ENCODE results near the gene CFAP46.
A peak's percentile ranks its signal among the peaks of the same experiment; 100 is the strongest.
"Not testable (repeated sequence)": the region's sequence is repeated elsewhere in the genome, so short reads cannot be mapped to it uniquely, and the experiment has no call there.

The CFAP46 gene

DNA sequence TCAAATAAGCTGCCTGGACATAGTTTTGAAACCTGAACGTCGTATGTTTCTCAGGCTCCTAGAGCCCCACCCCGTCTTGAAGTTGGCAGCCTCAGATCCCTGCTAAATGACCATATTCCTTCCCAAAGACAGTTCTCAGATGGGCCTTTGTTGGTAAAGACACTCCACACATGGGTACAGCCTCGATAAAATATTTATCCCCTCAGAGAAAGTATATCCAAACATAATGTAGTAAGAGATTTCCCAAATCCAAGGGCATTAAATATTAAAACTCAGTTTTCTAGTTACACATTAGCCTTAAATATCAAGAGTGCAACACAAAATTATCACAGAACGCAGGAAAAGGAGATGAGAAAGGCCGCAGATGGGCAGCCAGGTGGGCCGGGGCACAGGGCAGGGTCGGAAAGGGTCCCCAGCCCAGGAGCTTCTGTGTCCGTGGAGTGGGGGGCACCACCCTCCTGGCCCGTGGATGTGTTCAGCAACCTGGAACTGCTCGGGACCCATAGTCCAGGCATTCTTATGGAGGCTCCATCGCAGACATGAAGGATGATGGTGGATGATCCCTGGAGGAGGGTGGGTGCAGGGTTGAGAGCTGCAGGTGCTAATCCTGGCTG, 1.5 kb upstream of the CFAP46 start:
- peak; percentile 11 for DNase-seq

DNA sequence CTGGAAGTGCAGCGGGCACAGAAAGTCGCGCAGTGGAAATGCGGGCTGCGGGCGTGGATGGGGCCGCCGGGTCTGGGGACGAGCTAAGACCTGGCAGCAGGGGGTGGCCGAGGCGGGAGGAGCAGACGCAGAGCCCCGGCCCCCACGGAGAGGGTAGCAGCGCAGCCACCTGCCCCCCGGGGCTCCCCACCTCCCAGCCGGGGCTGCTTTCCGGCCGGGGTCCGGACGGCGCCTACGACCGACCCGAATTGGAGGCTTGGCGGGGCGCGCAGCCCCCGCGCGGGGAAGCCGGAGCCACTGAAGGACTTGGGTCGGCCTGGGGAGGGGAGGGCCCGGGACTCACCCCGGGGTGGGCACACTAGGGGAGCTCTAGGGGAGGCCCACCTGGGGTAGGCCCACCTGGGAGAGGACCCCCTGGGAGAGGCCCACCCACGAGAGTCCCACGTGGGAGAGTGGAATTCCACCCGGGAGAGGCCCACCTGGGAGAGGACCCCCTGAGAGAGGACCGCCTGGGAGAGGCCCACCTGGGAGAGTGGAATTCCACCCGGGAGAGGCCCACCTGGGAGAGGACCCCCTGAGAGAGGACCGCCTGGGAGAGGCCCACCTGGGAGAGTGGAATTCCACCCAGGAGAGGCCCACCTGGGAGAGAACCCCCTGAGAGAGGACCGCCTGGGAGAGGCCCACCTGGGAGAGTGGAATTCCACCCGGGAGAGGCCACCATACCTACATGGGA, 854 bp upstream of the CFAP46 start:
- DNase-seq: peak; percentile 21

DNA sequence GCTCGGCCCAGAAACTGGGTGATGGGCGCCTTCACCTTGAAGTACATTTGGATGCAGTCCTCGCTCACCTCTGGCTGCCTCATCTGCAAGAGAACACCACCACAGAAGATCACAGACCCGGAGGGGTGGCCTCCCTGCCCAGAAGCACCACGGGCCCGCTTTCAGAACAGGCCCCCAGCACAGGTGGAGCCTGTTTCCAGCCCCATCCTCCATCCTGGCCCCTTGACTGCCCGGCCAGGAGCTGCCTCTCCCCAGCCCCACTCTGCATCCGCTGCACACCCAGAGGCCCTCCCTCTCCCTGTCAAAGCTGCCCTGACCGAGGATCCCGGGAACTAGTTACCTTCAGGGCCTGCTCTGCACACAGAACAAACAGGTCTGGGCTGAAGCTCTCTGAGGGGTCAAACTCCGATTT, 724 bp downstream of the CFAP46 start:
- DNase-seq: no peak

DNA sequence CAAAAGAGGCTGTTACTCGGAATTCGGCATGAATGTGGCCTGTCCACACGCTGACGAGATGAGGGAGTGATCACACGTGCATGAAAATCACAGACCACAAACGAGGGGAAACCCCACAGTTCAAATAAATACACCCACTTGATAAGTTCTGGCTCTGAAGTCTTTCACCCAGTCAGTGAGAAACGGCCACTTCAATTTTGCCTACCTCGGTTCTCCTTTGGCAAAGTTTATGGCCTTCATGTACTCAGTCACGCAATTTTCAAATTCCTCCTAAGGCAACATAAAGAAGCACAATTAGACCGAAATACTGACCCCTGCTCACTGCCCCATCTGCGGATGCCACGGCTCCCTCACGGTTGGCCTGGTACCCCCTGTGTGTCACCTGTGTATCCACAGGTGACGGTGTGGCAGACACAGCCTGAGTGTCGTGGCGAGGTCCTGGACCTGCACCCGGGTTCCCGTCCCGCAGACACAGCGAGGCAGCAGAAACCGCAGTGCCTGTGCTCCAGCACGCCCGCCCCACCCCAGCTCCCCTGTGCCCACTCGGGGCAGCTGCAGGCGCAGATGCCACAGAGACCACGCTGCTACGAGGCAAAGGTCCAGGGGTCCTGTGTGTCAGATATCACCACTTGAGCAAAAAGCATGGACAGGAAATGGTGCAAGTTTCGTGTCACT, 1.4 kb downstream of the CFAP46 start:
- no peak for DNase-seq

DNA sequence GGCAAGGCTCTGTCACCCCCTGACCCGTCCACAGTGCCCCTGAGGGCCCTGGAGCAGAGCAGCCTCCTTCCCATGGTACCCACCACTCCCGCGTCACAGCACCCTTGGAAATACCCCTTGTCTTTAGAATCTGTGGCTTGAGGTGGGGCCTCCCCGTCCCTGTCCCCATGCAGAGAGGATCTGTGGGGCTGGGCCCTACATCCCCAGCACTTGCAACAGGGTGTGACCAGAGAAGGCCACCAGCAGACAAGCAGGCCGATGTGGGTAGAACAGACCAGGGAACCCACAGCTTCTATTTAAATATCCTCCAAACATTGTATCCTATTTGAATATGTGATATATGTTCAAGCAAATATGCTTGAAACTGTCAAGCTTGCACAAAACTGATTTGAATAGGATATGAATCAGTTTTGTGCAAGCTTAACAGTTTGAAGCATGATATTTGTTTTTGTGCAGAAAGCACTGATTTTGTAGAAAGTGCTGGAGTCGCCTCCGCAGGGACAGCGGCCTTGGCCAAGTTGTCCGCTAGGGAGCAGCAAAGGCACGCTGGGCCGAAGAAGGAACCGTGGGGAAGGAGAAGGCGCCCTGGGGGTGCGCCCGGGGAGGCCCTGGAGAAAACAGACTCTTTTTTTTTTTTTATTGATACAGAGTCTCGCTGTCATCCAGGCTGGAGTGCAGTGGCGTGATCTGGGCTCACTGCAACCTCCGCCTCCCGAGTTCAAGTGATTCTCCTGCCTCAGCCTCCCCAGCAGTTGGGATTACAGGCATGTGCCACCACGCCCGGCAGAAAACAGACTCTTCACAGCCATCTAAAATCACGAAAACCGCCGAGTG, 2.2 kb downstream of the CFAP46 start:
- DNase-seq: no peak

DNA sequence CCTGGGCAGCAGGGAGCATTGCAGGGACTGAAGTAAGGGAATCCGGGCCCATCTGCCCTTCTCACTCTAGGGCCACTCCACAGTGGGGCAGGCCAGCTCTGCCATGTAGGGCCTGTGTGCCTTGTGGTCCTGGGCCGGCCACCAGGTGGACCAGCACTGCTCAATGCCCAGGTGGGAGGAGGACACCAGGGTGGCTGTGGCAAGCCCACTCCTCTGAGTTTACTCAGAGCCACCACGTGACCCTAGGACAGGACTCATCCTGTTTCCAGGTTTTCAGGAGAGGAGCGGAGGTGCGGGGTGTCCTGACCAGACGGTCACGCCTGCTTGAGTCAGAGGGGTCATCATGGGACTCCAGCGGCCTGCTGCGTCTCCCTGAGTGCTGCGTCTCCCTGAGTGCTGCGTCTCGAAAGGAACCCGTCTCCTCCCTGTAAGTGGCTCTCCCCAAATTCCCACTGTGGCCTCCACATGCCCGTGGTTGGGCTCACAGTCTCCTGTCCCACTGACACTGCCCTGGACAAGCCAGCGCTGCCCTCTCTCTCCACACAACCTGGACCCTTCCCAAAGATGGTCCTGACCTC, 2.9 kb downstream of the CFAP46 start:
- DNase-seq: no peak

DNA sequence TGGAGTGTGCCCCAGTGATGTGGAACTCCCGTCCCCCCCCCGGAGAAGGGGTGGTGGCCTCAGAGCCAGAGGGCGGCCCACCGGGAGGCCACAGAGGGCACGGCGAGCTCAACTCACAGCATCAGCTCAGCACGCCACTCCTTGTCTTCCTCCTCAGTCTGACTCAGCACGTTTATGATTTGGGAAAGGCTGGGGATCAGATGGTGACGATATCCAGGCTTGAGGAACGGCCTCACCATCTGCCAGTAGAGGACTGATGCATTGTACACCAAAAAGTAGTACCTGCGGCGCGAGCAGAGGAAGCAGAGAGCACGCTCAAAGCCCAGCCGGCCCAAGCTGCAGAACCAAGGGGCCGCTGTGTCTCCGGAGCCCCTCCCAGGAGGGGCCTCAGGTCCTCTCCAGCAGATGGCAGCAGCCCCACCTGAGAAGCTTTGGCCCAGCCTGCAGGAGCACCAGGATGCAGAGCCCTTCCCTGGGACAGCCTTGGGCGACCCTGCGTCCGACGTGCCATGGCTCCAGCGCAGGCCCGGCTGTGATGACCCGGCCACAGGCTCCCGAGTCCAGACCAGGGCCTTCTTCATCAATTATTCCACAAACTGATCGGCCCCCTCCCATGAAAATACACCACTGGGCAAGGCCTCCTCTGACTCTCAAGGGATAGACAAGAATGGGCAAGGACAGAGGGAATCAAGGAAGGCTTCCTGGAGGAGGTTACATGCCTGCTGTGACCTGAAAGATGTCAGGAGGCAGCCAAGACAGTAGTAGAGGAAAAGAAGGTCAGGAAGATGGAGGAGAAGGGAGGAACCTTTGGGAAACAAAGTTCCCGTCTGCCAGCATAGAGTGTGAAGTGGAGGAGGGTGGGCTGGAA, 3.7 kb downstream of the CFAP46 start:
- DNase-seq: peak; percentile 14

DNA sequence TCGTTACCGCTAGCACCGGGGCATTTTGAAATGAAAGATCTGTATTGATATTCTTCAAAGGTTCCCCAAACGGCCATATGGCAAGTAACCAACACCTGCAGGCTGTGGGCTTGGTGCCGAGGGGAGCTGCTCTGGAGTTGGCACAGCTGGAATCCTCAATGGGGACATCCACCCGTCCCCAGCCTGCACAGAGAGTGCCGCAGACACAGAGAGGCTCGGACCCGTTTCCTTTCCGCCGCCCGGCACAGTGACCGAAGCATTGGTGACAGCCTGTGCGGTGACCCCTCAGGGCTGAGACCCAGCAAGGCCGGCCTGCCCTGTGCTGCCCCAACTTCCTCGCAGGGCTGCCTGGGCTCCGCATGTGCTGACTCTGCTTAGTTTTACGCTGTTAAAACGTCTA, 4.5 kb downstream of the CFAP46 start:
- peak; percentile 24 for DNase-seq

DNA sequence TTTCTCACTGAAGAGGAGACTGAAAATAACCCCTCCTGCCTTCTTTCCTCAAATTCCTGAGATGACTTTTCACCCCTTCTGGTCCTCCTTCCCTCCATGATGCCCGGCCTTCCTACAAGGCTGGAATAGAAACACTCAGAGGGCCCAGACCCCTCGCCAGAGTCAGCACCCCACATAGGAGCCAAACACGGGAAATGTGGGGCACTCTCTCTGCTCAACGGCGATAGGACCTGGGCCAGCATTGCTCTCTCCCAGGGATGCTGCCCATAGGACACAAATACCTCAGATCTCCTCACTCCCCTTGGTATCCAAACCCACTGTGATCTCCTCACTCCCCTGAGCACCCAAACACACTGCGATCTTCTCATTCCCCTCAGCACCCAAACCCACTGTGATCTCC, 7.4 kb downstream of the CFAP46 start:
- peak; percentile 15 for DNase-seq

DNA sequence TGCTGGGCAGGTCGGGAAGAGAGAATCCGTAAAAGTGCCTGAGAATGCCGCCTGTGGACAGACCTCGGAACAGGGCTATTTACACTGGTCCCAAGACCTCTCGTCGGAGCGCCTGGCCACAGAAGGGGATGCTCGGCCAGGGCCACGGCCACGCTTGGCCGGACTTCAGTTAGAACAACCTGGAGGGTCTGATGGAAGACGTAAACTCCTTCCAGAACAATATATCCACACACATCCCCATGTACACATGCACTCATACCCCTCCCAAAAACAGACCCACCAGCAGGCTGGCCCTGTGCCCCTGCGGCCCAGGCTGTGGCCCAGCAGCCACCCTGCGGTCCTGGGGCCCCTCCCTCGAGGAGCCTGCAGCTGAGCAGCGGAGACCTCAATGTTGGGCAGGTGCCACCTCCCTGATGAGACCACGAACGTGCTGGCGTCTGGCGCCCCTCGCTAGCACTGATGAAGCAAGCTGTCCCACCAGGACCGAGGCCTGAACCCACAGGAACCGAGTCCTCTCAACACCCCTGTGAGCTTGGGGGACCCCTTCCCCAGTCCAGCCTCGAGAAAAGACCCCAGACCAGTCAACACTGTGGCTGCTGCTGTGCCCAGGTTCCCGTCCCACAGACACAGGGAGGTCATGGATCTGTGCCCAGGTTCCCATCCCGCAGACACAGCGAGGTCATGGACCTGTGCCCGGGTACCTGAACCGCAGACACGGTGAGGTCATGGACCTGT, 8.9 kb downstream of the CFAP46 start:
- DNase-seq: peak; percentile 8

DNA sequence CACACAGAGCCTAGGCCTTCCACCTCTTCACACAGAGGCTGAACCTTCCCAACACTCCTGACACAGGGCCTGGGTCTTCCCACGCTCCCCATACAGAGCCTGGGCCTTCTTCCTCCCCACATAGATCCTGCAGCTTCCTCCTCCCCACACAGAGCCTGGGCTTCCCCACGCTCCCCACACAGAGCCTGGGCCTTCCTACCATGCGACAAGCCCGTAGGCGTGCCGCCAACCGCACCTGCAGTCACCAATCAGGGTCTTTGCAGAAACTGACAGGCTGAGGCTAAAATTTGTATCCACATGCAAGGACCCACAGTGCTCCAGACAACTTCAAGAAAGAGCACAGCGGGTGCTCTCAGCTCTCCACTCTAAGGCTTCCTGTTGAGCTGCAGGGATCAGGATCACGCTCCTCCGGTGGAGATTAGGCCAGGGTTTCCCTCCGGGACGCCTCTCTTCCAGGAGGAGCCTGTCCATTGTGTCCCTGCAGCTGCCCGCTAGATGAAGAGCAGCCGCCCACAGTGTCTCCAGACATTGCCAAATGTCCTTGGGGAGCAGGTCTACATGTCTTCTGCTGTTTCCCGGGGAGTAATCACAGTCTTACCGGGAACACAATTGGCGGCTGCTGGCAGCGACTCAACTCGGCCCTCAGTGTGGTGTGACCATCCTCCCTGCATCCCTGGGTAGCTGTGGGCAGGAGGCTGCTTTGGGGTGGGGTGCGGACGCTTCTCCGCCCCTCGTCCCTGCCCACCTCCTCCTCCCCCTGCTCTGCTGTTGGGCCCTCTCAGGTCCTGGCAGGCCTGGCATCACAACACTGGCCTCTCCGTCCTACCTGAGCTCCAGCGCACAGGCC, 9.7 kb downstream of the CFAP46 start:
- DNase-seq: peak; percentile 28

DNA sequence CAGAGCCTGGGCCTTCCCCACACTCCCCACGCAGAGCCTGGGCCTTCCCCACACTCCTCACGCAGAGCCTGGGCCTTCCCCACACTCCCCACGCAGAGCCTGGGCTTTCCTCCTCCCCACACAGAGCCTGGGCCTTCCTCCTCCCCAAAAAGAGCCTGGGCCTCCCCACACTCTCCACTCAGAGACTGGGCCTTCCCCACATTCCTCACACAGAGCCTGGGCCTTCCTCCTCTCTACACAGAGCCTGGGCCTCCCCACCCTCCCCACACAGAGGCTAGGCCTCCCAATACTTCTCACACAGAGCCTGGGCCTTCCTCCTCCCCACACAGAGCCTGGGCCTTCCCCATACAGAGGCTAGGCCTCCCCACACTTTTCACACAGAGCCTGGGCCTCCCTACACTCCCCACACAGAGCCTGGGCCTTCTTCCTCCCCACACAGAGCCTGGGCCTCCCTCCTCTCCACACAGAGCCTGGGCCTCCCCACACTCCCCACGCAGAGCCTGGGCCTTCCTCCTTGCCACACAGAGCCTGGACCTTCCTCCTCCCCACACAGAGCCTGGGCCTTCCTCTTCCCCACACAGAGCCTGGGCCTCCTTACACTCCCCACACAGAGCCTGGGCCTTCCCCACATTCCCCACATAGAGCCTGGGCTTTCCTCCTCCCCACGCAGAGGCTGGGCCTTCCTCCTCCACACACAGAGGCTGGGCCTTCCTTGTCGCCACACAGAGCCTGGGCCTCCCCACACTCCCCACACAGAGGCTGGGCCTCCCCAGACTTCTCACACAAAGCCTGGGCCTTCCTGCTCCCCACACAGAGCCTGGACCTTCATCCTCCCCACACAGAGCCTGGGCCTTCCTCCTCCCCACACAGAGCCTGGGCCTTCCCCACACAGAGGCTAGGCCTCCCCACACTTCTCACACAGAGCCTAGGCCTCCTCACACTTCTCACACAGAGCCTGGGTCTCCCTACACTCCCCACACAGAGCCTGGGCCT, 10.8 kb downstream of the CFAP46 start:
- DNase-seq: peak; percentile 27

DNA sequence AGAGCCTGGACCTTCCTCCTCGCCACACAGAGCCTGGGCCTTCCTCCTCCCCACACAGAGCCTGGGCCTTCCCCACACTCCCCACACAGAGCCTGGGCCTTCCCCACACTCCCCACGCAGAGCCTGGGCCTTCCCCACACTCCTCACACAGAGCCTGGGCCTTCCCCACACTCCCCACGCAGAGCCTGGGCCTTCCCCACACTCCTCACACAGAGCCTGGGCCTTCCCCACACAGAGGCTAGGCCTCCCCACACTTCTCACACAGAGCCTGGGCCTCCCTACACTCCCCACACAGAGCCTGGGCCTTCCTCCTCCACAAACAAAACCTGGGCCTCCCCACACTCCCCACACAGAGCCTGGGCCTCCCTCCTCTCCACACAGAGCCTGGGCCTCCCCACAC, 11.7 kb downstream of the CFAP46 start:
- DNase-seq: not testable (repeated sequence)

DNA sequence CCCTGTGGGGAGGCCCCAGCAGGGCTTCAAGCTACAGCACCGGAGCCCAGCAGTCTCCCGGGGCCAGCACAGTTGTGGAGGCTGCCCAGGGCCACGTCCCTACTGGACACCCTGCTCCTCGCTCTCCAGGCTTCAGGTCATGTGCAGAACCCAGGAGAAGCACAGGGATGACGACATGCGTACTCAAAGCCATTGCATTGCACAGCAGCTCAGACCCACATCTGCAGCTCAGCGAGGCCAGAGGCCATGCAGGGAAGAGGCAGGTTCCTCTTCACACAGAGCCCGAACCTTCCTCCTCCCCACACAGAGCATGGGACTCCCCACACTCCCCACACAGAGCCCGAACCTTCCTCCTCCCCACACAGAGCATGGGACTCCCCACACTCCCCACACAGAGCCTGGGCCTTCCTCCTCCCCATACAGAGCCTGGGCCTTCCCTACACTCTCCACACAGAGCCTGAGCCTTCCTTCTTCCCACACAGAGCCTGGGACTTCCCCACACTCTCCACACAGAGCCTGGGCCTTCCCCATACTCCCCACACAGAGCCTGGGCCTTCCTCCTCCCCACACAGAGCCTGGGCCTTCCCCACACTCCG, 12.3 kb downstream of the CFAP46 start:
- peak; percentile 24 for DNase-seq

DNA sequence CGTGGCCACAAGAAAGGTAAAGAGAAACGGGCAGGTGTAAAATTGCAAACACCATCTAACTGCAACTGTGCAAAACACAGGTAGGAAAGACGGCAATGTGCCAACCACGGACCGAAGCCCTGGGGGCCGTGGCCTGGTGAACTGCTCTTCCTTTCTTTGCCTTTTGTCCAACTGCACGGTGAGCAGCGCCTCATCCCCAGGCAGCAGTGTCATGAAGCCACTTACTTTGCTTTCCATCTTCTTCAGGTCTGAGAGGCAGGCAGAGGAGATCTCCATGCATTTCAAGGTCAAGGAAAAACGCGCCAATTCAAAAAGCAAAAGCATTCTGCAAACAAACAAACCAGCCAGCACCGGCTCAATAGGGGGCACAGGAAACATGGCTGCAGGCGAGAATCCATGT, 12.9 kb downstream of the CFAP46 start:
- DNase-seq: no peak

DNA sequence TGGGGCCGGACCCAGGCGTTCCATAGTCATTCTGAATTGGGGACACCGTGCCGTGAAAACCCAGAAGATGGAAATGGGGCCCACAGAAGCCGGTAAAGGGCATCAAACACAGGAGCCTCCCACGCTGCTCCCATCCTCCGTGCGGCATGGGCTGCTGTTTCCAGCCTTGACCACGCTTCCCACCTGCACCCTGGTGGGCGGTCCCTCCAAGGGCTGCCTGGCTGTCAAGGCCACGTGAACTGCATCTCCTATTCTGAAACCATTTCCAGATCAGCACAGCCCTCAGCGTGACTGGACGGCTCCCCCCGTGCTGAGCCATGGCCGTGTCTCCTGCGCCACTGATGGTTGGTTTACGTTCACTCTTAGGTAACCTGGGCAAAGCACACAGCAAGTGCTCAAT, 14.1 kb downstream of the CFAP46 start:
- no peak for DNase-seq

DNA sequence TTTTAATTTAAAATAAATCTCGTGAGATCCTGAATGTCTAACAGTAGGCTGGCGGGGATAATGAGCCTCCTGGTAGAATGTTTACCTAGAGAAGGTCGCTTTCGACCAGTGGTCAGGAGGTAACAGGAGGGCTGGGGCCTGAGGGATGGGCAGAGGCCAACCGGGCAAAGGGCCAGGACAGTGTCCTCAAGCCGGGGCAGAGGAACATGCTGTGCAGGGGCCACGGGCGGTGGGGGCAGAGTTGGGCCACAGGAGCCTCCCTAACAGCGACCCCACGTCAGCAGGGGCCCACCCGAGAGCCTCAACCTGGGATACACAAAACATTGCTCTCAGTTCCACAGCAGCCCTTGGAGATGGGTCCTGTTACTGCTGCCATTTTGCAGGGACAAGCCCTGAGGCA, 14.5 kb downstream of the CFAP46 start:
- DNase-seq: no peak

Measured in left hindlimb (tissue), 1 donor.